Tibial nerve (tissue), 4 donors: ENCODE measurements around the gene KRT37.

Source experiments
- CTCF ChIP-seq, 5 experiments: fragments of 200-600 bp in 3 of 5; fragments of 450-650 bp in 2 of 5; sonication (generic) in 3 of 5; IDR thresholded peaks; one replicate each; pipeline ENCODE4 v1.5.1; 2016 to 2019; ENCODE audit warnings: antibody characterized with exemption in 5 of 5, mild to moderate bottlenecking in 3 of 5, moderate library complexity in 2 of 5
- EP300 ChIP-seq, 2 donors: sonication (generic); formaldehyde crosslinking; IDR thresholded peaks; one replicate each; pipeline ENCODE4 v1.6.1; 2017; ENCODE audit warnings: antibody characterized with exemption in 2 of 2, mild to moderate bottlenecking in 1 of 2

GRCh38 chr17:41395611-41396010 lies 28.8 kb downstream of the KRT37 start:
- TF ChIP-seq EP300 (IDR thresholded peaks at IDR 0.05) (no peak), CTCF (IDR thresholded peaks at IDR 0.05) (no peak)
